GM21447 (cell line): ENCODE data around the gene ITGAE.

ENCODE experiments used
- ATAC-seq: cut with Tn5 transposase; IDR thresholded peaks from one replicate; pipeline ENCODE4 v1.9.1; 2021; ENCODE audit not compliant: unreplicated experiment

The ITGAE gene

GRCh38 chr17:3675886-3676285, 125.1 kb downstream of the ITGAE start:
- ATAC-seq: no peak

- ATAC-seq: no peak
Observed at GRCh38 chr17:3672571-3672970, 128.4 kb downstream of the ITGAE start.

GRCh38 chr17:3669548-3669947, 131.4 kb downstream of the ITGAE start:
- no peak for ATAC-seq

- peak; percentile 3 for ATAC-seq
Observed at GRCh38 chr17:3669085-3669347, 132.0 kb downstream of the ITGAE start.

GRCh38 chr17:3668279-3669084, 132.5 kb downstream of the ITGAE start, which contains the start of the genes EMC6 and TAX1BP3:
Gene EMC6, plus strand, starts transcription at chr17:3668812. Its CDS starts 335 bp downstream, at chr17:3669147.
Gene TAX1BP3, minus strand, starts transcription at chr17:3668578. Its CDS starts 52 bp downstream, at chr17:3668526.
- ATAC-seq: peak; percentile 83

GRCh38 chr17:3667366-3668278, 133.4 kb downstream of the ITGAE start:
- peak; percentile 8 for ATAC-seq

GRCh38 chr17:3666516-3666915, 134.5 kb downstream of the ITGAE start:
- no peak for ATAC-seq

- ATAC-seq: no peak
Observed at GRCh38 chr17:3665834-3666233, 135.2 kb downstream of the ITGAE start.
